ENCODE results near the gene CCDC92. TPM values are rescaled to one million over a fixed set of nuclear protein-coding genes. Genes with fewer than 3 reads are reported as not detected.

Gene CCDC92
- total and polyA plus RNA-seq, 2 of the 13 experiments (the other 11 are each of a cell fraction or from before 2014, with no cell fraction given), result 5.4 to 14.7 TPM

DNA sequence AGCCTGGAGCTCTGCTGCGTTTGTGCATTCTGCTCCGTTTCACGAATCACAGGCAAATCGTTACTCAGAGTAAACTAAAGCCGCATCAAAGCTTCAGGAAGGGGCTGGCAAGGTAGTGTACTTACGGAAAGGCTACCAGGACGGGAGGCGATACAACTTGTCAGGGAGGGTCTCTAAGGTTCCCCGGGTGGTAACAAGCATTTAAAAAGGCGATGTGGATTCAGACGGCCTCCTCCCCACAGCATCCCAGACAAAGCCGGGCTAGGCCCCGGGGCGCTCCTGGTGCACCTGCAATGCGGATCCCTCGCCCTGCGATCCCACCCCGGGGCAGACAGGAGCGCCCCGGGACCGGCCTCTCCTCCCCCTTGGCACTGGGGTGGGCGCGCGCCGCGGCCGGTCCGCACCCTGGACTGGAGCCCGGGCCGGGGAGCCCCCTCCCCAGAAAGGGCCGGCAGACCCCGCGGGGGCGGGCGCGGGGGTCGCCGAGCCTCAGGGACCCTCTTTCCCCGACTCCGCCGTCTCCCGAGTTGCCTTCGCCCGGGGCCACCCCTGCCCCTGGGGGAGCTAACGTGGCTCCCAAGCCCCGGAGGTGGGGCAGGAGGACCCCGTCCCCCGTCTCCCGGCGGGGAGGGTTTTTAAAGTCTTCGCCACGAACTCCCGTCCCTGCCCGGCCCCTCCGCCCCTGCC lies 718 bp downstream of the CCDC92 start (continued):
- TF ChIP-seq, protein P1, sequence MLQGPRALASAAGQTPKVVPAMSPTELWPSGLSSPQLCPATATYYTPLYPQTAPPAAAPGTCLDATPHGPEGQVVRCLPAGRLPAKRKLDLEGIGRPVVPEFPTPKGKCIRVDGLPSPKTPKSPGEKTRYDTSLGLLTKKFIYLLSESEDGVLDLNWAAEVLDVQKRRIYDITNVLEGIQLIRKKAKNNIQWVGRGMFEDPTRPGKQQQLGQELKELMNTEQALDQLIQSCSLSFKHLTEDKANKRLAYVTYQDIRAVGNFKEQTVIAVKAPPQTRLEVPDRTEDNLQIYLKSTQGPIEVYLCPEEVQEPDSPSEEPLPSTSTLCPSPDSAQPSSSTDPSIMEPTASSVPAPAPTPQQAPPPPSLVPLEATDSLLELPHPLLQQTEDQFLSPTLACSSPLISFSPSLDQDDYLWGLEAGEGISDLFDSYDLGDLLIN (CRISPR knock-in tag; IDR thresholded peaks at IDR 0.05; ENCODE audit: borderline replicate concordance), result no peak
- peak; percentile 64 for TF ChIP-seq SAP130 (CRISPR knock-in tag; IDR thresholded peaks at IDR 0.05; ENCODE audit: low read depth)
- TF ChIP-seq, protein P2, sequence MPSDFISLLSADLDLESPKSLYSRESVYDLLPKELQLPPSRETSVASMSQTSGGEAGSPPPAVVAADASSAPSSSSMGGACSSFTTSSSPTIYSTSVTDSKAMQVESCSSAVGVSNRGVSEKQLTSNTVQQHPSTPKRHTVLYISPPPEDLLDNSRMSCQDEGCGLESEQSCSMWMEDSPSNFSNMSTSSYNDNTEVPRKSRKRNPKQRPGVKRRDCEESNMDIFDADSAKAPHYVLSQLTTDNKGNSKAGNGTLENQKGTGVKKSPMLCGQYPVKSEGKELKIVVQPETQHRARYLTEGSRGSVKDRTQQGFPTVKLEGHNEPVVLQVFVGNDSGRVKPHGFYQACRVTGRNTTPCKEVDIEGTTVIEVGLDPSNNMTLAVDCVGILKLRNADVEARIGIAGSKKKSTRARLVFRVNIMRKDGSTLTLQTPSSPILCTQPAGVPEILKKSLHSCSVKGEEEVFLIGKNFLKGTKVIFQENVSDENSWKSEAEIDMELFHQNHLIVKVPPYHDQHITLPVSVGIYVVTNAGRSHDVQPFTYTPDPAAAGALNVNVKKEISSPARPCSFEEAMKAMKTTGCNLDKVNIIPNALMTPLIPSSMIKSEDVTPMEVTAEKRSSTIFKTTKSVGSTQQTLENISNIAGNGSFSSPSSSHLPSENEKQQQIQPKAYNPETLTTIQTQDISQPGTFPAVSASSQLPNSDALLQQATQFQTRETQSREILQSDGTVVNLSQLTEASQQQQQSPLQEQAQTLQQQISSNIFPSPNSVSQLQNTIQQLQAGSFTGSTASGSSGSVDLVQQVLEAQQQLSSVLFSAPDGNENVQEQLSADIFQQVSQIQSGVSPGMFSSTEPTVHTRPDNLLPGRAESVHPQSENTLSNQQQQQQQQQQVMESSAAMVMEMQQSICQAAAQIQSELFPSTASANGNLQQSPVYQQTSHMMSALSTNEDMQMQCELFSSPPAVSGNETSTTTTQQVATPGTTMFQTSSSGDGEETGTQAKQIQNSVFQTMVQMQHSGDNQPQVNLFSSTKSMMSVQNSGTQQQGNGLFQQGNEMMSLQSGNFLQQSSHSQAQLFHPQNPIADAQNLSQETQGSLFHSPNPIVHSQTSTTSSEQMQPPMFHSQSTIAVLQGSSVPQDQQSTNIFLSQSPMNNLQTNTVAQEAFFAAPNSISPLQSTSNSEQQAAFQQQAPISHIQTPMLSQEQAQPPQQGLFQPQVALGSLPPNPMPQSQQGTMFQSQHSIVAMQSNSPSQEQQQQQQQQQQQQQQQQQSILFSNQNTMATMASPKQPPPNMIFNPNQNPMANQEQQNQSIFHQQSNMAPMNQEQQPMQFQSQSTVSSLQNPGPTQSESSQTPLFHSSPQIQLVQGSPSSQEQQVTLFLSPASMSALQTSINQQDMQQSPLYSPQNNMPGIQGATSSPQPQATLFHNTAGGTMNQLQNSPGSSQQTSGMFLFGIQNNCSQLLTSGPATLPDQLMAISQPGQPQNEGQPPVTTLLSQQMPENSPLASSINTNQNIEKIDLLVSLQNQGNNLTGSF (CRISPR knock-in tag; IDR thresholded peaks at IDR 0.05), result no peak
- no peak for TF ChIP-seq CC2D1A (CRISPR knock-in tag; IDR thresholded peaks at IDR 0.05)
- peak; percentile 49; the same call in 1 of the 2 replicates for TF ChIP-seq PHF8 (CRISPR knock-in tag; IDR thresholded peaks at IDR 0.05)
- no peak for TF ChIP-seq GLI4 (CRISPR knock-in tag; IDR thresholded peaks at IDR 0.05; ENCODE audit: borderline replicate concordance)
- 0 out of 2 replicates have a peak, but pooled peaks have one; percentile 41 for TF ChIP-seq ZNF790 (CRISPR knock-in tag; IDR thresholded peaks at IDR 0.05; ENCODE audit: borderline replicate concordance)
- TF ChIP-seq ZNF484 (CRISPR knock-in tag; IDR thresholded peaks at IDR 0.05; ENCODE audit: borderline replicate concordance, low read depth), result no peak
- no peak for TF ChIP-seq ZNF460 (CRISPR knock-in tag; IDR thresholded peaks at IDR 0.05; ENCODE audit: borderline replicate concordance)
- TF ChIP-seq FOXC1 (CRISPR knock-in tag; IDR thresholded peaks at IDR 0.05; ENCODE audit: borderline replicate concordance), result no peak
- TF ChIP-seq SPEN (CRISPR knock-in tag; IDR thresholded peaks at IDR 0.05; ENCODE audit: low read depth), result 0 out of 2 replicates have a peak, but pooled peaks have one; percentile 3
- TF ChIP-seq, protein P3, sequence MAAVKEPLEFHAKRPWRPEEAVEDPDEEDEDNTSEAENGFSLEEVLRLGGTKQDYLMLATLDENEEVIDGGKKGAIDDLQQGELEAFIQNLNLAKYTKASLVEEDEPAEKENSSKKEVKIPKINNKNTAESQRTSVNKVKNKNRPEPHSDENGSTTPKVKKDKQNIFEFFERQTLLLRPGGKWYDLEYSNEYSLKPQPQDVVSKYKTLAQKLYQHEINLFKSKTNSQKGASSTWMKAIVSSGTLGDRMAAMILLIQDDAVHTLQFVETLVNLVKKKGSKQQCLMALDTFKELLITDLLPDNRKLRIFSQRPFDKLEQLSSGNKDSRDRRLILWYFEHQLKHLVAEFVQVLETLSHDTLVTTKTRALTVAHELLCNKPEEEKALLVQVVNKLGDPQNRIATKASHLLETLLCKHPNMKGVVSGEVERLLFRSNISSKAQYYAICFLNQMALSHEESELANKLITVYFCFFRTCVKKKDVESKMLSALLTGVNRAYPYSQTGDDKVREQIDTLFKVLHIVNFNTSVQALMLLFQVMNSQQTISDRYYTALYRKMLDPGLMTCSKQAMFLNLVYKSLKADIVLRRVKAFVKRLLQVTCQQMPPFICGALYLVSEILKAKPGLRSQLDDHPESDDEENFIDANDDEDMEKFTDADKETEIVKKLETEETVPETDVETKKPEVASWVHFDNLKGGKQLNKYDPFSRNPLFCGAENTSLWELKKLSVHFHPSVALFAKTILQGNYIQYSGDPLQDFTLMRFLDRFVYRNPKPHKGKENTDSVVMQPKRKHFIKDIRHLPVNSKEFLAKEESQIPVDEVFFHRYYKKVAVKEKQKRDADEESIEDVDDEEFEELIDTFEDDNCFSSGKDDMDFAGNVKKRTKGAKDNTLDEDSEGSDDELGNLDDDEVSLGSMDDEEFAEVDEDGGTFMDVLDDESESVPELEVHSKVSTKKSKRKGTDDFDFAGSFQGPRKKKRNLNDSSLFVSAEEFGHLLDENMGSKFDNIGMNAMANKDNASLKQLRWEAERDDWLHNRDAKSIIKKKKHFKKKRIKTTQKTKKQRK (IDR thresholded peaks at IDR 0.05; ENCODE audit: low read length), result no peak
- peak; percentile 34; the same call in 1 of the 2 replicates for TF ChIP-seq POLR2G (IDR thresholded peaks at IDR 0.05; ENCODE audit: low read depth, low read length)
- TF ChIP-seq, protein P4, sequence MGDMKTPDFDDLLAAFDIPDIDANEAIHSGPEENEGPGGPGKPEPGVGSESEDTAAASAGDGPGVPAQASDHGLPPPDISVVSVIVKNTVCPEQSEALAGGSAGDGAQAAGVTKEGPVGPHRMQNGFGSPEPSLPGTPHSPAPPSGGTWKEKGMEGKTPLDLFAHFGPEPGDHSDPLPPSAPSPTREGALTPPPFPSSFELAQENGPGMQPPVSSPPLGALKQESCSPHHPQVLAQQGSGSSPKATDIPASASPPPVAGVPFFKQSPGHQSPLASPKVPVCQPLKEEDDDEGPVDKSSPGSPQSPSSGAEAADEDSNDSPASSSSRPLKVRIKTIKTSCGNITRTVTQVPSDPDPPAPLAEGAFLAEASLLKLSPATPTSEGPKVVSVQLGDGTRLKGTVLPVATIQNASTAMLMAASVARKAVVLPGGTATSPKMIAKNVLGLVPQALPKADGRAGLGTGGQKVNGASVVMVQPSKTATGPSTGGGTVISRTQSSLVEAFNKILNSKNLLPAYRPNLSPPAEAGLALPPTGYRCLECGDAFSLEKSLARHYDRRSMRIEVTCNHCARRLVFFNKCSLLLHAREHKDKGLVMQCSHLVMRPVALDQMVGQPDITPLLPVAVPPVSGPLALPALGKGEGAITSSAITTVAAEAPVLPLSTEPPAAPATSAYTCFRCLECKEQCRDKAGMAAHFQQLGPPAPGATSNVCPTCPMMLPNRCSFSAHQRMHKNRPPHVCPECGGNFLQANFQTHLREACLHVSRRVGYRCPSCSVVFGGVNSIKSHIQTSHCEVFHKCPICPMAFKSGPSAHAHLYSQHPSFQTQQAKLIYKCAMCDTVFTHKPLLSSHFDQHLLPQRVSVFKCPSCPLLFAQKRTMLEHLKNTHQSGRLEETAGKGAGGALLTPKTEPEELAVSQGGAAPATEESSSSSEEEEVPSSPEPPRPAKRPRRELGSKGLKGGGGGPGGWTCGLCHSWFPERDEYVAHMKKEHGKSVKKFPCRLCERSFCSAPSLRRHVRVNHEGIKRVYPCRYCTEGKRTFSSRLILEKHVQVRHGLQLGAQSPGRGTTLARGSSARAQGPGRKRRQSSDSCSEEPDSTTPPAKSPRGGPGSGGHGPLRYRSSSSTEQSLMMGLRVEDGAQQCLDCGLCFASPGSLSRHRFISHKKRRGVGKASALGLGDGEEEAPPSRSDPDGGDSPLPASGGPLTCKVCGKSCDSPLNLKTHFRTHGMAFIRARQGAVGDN (CRISPR knock-in tag; IDR thresholded peaks at IDR 0.05), result peak; percentile 8; the same call in 1 of the 2 replicates

Measured in HepG2 (cell line).